Umbilical cord (tissue), 2 donors: Measurements from ENCODE around the gene CSGALNACT2. TPM values are rescaled to one million over a fixed set of nuclear protein-coding genes. Genes with fewer than 3 reads are reported as not detected.

Experiments used
- DNase-seq: peaks from one replicate; pipeline ENCODE4 v3.0.0-alpha.2; 2015; ENCODE audit warnings: low spot score
- total RNA-seq: library from RNA; depleted of rRNA; stranded (reverse); fragments of >200 nt; gene quantifications from one replicate; pipeline ENCODE4 v1.2.3, GENCODE V29; 2014; ENCODE audit warnings: low replicate concordance; ENCODE audit not compliant: insufficient read depth

CSGALNACT2 gene
- total RNA-seq, 1 donor from 2014 or later = 65.5 TPM

DNA sequence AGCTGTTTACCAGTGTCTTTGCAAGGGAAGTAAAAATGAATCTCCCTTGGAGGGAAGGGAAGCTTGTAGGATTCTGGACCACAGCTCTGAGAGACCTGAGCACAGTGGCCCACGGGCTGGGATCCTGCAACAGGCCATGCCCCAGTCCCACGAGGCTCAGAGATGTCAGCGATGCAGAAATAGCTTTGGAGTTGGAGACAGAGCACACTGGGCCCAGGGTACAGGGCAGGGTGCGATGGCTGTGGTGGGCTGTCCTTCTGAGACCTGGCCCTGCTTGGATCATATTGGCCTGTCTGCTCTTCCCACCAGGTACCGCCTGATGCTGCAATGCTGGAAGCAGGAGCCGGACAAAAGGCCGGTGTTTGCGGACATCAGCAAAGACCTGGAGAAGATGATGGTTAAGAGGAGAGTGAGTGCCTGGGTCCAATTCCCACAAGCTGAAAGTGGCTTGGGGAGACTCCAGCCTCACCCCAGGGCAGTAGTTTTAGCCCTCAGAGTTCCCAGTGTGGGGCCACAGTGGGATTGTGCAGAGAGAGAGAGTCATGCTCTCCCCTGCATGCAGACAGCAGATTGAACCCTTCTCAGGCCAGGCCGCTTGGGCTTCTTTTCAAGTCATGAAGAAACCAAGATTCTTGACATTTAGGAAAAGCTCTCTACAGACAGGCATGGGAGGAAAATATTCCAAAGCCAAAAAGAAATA, 13.5 kb upstream of the CSGALNACT2 start:
- no peak for DNase-seq

GRCh38 chr10:43125274-43125845, 12.9 kb upstream of the CSGALNACT2 start:
- no peak for DNase-seq

DNA sequence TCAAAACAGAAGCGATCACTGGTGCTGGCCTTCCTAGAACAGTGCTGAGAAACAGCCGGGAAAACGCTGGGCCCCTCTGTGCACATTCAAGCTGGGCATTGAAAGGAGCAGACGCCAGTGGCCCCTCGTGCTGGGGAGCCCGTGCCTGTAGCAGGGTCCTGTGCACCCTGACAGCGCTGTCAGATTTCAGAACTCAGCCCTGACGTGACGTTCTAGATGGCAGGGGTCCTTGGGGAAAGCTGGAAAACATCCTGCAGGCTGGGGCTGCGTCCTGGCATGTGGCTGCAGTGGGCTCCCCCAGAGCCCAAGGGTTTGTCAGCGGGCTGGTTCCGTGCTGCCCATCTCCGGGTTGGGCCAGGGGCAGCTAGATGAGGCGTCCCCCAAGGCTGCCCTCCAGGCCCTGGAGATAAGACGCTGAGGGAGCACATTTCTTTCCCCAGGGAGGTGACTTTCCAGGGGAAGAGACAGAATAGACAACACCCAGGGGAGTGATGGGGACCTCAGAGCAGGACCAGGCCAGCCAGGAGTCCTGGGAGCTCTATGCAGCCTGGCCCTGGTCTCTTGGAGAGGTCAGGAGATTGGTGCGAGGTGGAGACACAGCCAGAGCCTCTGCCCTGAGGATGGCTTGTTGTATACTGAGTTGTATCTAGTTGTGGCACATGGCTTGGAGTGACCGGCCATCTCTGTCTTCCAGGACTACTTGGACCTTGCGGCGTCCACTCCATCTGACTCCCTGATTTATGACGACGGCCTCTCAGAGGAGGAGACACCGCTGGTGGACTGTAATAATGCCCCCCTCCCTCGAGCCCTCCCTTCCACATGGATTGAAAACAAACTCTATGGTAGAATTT, 12.1 kb upstream of the CSGALNACT2 start:
- no peak for DNase-seq

- no peak for DNase-seq
Observed at GRCh38 chr10:43126759-43127424, 11.4 kb upstream of the CSGALNACT2 start.

GRCh38 chr10:43127442-43127841, 10.8 kb upstream of the CSGALNACT2 start:
- no peak for DNase-seq

- DNase-seq = no peak
Observed at GRCh38 chr10:43128331-43128730, 9.9 kb upstream of the CSGALNACT2 start.

DNA sequence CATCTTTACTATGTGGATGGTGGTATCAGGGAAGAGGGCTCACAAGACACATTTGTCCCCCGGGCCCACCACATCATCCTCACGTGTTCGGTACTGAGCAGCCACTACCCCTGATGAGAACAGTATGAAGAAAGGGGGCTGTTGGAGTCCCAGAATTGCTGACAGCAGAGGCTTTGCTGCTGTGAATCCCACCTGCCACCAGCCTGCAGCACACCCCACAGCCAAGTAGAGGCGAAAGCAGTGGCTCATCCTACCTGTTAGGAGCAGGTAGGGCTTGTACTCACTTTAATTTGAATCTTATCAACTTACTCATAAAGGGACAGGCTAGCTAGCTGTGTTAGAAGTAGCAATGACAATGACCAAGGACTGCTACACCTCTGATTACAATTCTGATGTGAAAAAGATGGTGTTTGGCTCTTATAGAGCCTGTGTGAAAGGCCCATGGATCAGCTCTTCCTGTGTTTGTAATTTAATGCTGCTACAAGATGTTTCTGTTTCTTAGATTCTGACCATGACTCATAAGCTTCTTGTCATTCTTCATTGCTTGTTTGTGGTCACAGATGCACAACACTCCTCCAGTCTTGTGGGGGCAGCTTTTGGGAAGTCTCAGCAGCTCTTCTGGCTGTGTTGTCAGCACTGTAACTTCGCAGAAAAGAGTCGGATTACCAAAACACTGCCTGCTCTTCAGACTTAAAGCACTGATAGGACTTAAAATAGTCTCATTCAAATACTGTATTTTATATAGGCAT, 9.1 kb upstream of the CSGALNACT2 start:
- DNase-seq = peak; percentile 84

DNA sequence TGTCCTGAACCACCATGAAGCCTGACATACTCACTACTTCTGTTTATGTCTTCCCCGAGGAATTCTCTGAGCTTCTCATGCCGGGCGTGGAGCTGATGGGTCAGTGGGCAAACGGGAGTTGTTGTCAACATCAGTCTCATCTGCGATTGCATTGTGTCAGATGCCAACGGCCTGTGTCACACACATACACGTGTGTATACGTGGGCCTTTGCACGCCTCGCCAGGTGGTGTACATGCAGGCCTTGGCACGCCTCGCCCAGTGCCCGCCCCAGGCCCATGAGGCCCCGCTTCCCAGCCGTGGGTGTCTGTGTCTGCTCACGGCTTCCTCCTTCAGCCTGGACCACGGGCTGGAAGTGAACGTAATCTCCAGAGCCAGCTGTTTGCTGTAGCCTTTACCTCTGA, 7.5 kb upstream of the CSGALNACT2 start:
- DNase-seq = no peak

GRCh38 chr10:43131256-43131655, 7.0 kb upstream of the CSGALNACT2 start:
- no peak for DNase-seq

DNA sequence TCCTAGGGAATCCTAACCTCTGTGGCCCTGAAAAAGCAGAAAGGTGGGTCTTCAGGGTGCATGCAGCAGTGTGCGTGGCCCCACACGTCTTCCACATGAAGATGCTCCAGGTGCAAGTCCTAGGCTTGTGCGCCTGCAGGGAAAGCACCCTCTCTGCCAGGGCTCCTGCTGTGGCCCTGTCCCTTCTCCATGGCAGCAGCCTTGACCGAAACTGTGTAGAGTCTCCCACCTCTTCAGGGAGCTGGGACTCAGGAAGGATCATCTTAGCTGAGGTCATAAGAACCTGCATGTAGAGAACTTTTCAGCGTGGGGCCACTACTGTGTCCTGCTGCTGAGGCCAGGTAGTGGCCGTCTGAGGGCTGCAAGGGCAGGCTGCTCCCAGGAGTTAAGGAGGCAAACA, 6.3 kb upstream of the CSGALNACT2 start:
- DNase-seq = no peak

GRCh38 chr10:43132867-43133787, 5.1 kb upstream of the CSGALNACT2 start:
- no peak for DNase-seq

GRCh38 chr10:43134126-43134905, 3.9 kb upstream of the CSGALNACT2 start:
- no peak for DNase-seq

GRCh38 chr10:43135064-43135463, 3.2 kb upstream of the CSGALNACT2 start:
- DNase-seq = no peak

DNA sequence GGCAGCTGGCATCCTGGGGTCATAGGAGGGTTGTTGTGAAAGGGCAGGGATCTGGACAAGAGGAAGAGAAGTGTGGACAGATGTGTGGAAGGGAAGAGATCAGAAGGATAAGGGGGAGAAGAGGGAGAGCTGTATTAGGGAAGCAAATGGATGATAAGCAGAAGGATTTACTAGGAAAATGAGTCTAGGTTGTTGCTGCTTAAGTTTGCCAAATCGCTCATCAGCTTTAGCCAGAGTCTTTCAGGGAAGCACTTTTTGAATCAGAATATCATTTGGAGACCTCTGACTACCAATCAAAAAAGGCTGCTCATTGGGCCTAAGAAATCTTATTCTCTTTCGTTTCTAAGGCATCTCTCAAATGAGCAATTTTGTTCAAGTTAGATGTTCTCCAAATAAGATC, 2.6 kb upstream of the CSGALNACT2 start:
- DNase-seq = no peak

DNA sequence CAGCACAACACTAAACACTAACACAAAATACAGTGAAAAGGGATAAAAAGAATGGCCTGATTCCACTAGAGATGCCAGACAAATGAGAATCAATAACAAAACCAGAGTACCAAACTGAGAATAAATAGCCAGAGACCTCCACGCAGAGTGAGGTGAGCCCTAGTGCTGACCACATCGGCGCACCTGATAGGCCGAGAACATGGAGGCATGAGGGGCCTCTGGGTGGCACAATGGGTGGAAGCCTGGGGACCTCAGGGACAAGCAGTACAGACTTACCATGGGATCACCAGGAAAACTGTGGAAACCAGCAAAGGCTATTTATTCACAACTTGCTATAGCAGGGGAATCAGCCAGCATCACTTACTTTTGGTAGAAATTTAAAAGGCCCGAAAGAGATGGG, 1.8 kb upstream of the CSGALNACT2 start:
- DNase-seq = no peak

- no peak for DNase-seq
Observed at GRCh38 chr10:43136995-43137716, 1.1 kb upstream of the CSGALNACT2 start.

- DNase-seq = peak; percentile 54
Observed at GRCh38 chr10:43137717-43138020, 576 bp upstream of the CSGALNACT2 start.

- peak; percentile 33 for DNase-seq
Observed at GRCh38 chr10:43138757-43139241, 554 bp downstream of the CSGALNACT2 start.

DNA sequence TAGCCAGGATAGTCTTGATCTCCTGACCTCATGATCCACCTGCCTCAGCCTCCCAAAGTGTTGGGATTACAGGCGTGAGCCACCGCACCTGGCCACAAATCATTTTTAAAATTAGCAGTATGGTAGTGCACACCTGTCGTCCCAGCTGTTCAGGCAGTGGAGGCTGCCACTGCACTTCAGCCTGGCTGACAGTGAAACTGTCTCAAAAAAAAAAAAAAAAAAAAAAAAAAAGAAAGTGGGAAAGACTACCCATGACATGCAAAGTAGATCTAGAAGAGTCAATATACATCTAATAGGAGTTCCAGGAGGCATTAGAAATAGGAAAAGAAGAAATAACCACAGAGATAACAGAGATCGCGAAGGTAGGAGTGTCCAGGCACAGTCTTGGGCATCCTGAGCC, 3.2 kb downstream of the CSGALNACT2 start:
- DNase-seq = no peak
